H1 (cell line): ENCODE results near the gene ANGPTL2. TPM values are rescaled to one million over a fixed set of nuclear protein-coding genes. Genes with fewer than 3 reads are reported as not detected.

ENCODE experiments used
- E2F6 ChIP-seq: IDR thresholded peaks from 2 replicates; pipeline ENCODE4 v1.6.1; 2012; ENCODE audit warnings: inconsistent platforms
- JUN ChIP-seq: IDR thresholded peaks from 2 replicates; pipeline ENCODE4 v1.6.1; 2011; ENCODE audit warnings: low read depth, mild to moderate bottlenecking, improper control_type of control experiment, low read length
- KDM4A ChIP-seq: IDR thresholded peaks from one replicate; pipeline ENCODE4 v1.7.1; 2012; ENCODE audit warnings: low read depth, mild to moderate bottlenecking, moderate library complexity, low read length, inconsistent platforms; ENCODE audit not compliant: severe bottlenecking
- POLR2A ChIP-seq, 2 experiments: IDR thresholded peaks; 1 replicate in 1 of 2; 2 replicates in 1 of 2; pipeline ENCODE4 v1.6.1; 2011; ENCODE audit warnings: low read depth in 2 of 2, low read length in 2 of 2, mild to moderate bottlenecking in 2 of 2; ENCODE audit errors: control extremely low read depth in 1 of 2
- SIN3A ChIP-seq, 2 experiments: IDR thresholded peaks in 1 of 2; conservative IDR thresholded peaks in 1 of 2; 2 replicates each; pipeline ENCODE4 v1.6.1; 2011 to 2012; ENCODE audit warnings: low read length in 2 of 2, improper control_type of control experiment in 1 of 2, low read depth in 1 of 2, mild to moderate bottlenecking in 1 of 2
- USF2 ChIP-seq: IDR thresholded peaks from 2 replicates; pipeline ENCODE4 v1.6.1; 2011; ENCODE audit warnings: low read length, improper control_type of control experiment
- YY1 ChIP-seq: IDR thresholded peaks from 2 replicates; pipeline ENCODE4 v1.6.1; 2011; ENCODE audit warnings: low read depth, mild to moderate bottlenecking, low read length
- polyA plus RNA-seq, 7 experiments: library from polyadenylated mRNA; depleted of rRNA in 3 of 7; stranded (reverse) in 5 of 7; unstranded in 2 of 7; fragments of >200 nt in 5 of 7; fragments of 200-250 nt in 2 of 7; gene quantifications; 1 replicate in 5 of 7; 2 replicates in 1 of 7; 4 replicates in 1 of 7; pipeline versions ENCODE4 v1.2.1 to v1.2.3, GENCODE V29; 2011 to 2013; ENCODE audit warnings: missing spikeins in 2 of 7, mixed read lengths in 2 of 7
- total RNA-seq: library from RNA; stranded (reverse); fragmentation: NEBNext Ultra II Directional; extraction: Animal tissue kit (Norgen Biotek cat#: 25700); gene quantifications from 2 replicates; pipeline ENCODE4 v1.2.1, GENCODE V29; 2021

ANGPTL2 gene
- total and polyA plus RNA-seq, 2 of the 8 experiments (the other 6 are each of a cell fraction or from before 2014, with no cell fraction given) = 9.0 to 10.6 TPM

GRCh38 chr9:127166111-127166510, 43.7 kb upstream of the ANGPTL2 start (continued):
- TF ChIP-seq POLR2A (IDR thresholded peaks at IDR 0.05; ENCODE audit: control extremely low read depth in 1 of 2, low read depth in 2 of 2, low read length in 2 of 2) = no peak
- no peak for TF ChIP-seq YY1
- no peak for TF ChIP-seq E2F6
- TF ChIP-seq SIN3A (conservative IDR thresholded peaks at IDR 0.05 in 1 of 2, IDR thresholded peaks at IDR 0.05 in 1 of 2; ENCODE audit: low read depth in 1 of 2, low read length in 2 of 2) = no peak
- TF ChIP-seq KDM4A = no peak
- TF ChIP-seq JUN = no peak
- no peak for TF ChIP-seq USF2
